Fibroblast of upper back skin (primary cell): Measurements from ENCODE around the gene EVX2.

Source experiments
- DNase-seq: peaks from one replicate; pipeline ENCODE4 v3.0.0-alpha.2; 2013

Gene EVX2

DNA sequence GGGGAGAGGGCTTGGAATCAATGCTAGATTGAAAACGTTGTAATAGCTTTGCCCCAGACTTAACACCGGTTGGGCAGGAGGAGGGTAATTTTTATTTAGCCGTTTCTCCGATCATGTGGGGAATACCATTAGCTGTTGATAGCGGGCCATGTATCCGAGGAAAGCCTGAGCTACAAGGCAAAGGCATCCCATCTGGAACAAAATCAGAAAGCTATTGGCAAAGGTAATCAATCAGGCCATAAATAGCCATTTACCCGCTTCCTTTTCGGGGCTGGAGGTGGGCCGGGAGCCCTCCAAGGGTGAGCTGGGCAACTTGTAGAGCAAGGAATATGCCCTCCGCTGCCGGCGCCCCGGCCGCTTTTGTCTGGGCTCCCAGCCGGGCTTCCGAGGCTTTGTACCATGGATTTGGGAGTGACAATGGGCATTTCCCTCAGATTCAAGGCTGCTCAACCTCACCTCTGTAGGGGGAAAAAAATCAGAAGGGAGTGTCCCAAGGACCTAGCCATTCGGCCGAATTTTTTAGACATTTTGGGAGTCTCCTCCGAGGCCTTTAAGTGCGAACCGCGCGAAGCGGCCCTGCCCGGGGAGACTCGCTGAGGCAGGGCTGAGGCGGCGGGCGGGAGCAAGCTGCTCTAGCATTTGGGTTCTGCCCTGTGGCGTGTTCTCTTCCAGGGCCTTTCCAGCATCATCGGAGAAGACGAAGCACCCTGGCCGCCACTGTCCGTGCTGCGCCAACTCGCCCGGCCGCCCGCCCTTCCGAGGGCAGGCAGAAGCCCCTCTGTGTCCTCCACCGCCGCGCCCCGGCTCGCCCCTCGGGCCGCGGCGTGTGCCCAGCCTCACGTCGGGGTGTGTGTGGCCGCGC lies 37.7 kb upstream of the EVX2 start:
- DNase-seq: no peak

DNA sequence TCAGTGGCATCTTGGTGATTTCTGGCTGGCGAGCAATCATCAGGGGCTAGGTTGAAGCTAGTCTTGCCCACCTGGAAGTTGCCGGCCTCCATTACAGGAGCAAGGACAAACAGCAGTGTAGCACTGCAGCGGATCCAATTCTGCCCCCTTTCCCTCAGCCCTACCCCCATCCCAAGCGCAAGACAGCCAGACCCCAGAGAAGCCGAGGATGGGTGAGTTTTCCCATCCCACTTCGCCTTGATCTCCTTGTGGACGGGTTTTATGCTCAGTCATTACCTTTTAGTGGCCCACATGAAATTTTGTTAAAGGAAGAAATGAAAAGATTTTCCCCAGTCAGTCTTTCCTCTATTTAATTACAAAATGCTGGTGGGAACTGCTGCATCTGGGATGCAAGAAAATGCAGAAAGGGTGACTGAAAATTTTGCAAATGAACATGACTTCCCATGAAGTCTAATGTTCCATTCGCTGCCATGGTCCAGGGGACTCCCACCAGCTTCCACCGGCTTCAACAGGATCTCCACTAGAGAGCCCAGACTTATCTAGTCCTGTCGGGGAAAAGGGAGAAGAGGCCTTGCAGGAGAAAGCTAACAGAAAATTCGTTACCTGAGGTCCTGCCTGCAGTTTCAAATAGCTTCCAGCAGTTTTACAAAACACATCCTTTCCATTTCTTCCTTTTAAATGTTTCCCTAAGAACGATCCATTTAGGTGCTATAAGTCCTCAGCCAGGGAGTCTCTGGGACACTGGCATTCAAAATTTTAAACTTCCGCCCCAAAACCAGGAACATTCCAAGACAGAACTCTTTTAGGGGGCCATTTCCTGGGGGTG lies 36.8 kb upstream of the EVX2 start:
- DNase-seq: no peak

DNA sequence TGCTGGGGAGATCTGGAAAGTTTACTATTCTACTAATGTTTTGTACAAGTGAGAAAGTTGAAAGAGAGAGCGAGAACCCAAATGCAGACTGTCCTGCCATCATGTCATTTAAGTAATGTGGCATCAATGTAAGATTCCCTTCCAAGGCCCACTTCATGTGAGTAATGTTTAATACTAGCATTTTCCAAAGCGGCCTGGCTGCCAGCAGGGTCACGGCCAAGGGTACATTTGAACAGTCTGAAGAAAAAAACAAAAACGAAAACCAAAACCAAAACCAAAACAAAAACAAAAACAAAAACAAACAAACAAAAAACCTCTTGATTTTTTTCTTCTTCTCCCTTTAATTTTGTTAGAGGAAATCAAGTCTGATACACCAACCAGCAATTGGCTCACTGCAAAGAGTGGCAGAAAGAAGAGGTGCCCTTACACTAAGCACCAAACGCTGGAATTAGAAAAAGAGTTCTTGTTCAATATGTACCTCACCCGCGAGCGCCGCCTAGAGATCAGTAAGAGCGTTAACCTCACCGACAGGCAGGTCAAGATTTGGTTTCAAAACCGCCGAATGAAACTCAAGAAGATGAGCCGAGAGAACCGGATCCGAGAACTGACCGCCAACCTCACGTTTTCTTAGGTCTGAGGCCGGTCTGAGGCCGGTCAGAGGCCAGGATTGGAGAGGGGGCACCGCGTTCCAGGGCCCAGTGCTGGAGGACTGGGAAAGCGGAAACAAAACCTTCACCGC lies 35.0 kb upstream of the EVX2 start:
- DNase-seq: no peak

- no peak for DNase-seq
Measured at GRCh38 chr2:176117823-176118371, 34.1 kb upstream of the EVX2 start.

DNA sequence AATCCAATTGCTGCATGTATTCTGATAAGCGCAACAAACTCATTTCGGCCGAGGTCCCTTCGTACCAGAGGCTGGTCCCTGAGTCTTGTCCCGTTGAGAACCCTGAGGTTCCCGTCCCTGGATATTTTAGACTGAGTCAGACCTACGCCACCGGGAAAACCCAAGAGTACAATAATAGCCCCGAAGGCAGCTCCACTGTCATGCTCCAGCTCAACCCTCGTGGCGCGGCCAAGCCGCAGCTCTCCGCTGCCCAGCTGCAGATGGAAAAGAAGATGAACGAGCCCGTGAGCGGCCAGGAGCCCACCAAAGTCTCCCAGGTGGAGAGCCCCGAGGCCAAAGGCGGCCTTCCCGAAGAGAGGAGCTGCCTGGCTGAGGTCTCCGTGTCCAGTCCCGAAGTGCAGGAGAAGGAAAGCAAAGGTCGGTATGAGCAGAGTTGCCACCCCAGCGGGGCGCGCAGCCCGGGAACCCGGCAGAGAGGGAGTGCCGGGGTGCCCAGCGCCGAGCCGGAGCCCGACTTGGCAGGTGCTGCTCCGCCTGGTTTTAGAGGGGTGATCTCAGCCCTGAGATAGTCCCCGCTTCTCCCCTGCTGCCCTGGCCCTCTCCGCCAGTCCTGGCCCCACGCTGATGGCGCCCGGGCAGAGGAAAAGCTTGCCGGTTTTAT lies 33.5 kb upstream of the EVX2 start:
- no peak for DNase-seq

DNA sequence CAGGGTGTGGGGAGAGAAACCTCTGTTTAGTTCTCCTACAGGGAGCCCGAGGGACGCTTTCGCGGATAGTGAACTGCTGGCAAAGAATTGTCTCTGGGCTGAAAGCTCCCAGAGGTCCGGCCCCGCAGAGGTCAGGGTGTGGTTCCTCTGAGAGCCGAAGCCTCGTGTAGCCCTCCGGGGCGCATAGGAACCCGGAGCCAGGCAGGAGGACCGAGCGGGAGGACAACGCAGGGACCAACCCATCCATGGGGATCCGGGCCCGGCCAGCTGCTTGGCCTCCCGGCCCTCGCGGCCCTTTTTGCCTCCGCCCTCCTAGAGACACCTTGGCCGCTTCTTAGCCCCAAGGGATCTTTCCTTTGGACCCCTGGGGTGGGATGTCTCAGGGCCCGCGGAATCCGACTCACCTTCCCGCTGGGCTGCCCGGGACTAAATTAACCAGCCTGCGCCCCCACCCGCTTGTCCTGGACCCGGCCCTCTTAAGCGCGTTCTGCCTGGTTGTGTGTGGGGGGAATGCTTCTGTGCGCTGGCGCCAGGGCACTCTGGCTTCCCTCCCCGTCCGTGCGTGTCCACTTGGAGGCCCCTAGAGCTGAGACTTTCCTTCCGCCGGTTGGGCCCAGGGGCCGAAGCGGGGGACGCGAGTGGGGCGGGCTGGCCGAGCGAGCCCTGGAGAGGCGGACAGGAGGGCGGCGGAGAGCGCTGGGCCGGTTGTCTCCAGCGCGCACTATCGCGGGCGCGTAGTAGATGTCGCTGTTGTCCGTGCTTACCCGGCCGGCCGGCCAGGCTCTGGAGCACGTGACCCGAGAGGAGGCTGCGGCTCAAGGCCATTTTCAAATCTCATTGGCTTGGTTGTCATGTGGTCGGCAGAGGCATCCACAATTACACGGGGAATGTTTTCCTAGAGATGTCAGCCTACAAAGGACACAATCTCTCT lies 32.4 kb upstream of the EVX2 start, which contains the start of gene HOXD10:
Gene HOXD10 (plus strand): TSS at position 896 of the 931 bp plus-strand sequence. CDS start 56 bp downstream, outside the sequence.
- peak; percentile 80 for DNase-seq

- DNase-seq: no peak
Measured at GRCh38 chr2:176114930-176115625, 31.3 kb upstream of the EVX2 start.

GRCh38 chr2:176114120-176114929 lies 30.6 kb upstream of the EVX2 start:
- DNase-seq: no peak

GRCh38 chr2:176112375-176113302 lies 28.9 kb upstream of the EVX2 start:
- DNase-seq: no peak

DNA sequence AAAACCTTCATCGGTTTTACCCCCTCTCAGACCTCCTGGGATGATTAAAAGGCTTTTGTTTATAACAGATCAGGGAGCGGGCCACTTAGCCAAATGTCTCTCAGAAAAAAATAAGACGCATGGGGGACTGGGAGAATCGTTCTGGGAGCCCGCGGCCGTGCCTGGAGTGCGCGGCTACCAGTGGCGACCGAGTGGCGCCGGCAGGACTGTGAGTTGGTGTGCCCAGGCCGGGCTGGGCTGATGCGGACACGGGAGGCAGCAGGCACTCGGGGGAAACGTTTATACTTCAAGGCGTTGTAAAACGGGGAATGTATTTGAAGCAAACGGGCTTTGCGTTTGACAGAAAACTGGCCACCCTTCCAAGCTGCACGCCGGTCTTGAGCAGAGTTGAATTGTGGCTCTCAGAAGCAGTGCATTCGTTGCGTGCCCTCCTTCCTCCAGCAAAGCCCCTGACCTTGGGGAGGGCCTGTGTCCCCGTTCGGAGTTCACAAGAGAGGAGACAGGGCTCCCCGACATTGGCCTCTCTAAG lies 28.1 kb upstream of the EVX2 start:
- DNase-seq: no peak

GRCh38 chr2:176111309-176111663 lies 27.5 kb upstream of the EVX2 start:
- peak; percentile 54 for DNase-seq

GRCh38 chr2:176110415-176111308 lies 26.9 kb upstream of the EVX2 start:
- no peak for DNase-seq

DNA sequence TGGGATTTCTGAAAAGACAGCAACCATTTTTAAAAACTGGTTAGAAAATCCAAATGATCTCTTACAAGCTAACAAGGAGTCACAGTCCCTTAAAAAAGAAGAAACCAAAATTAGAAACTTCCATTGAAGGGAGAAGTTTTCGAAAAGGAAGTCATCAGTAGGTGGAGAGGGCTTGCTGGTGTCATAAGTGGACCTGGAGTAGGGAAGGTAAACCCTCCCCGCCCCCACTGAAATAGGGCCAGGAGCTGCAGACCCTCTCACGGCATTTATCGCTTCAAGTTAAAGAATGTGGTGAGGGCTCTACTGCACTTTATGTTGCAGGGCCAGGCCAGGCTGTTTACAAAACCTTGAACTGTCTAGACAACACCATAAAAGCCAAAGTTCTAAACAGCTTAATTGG lies 26.2 kb upstream of the EVX2 start:
- no peak for DNase-seq

- DNase-seq: no peak
Measured at GRCh38 chr2:176109192-176109901, 25.6 kb upstream of the EVX2 start.

DNA sequence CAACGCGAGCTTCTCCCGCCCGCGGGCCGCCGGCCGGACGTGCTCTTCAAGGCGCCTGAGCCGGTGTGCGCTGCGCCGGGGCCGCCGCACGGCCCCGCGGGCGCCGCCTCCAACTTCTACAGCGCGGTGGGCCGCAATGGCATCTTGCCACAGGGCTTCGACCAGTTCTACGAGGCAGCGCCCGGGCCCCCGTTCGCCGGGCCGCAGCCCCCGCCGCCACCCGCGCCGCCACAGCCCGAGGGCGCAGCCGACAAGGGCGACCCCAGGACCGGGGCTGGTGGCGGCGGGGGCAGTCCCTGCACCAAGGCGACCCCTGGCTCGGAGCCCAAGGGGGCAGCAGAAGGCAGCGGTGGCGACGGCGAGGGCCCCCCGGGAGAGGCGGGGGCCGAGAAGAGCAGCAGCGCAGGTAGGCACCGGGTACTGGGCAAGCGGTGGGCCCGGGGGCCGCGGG lies 24.0 kb upstream of the EVX2 start:
- no peak for DNase-seq
